HepG2 (cell line): ENCODE measurements around the gene AANAT. TPM values are rescaled to one million over a fixed set of nuclear protein-coding genes. Genes with fewer than 3 reads are reported as not detected.
A peak's percentile ranks its signal among the peaks of the same experiment; 100 is the strongest.

Experiments
- CENPX ChIP-seq: sonication (generic); formaldehyde crosslinking; IDR thresholded peaks from 2 replicates; pipeline ENCODE4 v1.9.0; 2021; ENCODE audit warnings: mild to moderate bottlenecking, missing genetic modification reagents, moderate library complexity
- DMAP1 ChIP-seq: IDR thresholded peaks from 2 replicates; pipeline ENCODE4 v1.6.1; 2016
- FOXP1 ChIP-seq, 2 experiments: fragments of 450-650 bp in 1 of 2; IDR thresholded peaks; 2 replicates each; pipeline ENCODE4 v1.6.1; 2017 to 2018; ENCODE audit warnings: antibody characterized with exemption in 1 of 2
- KLF11 ChIP-seq: IDR thresholded peaks from 2 replicates; pipeline ENCODE4 v1.6.1; 2016; ENCODE audit warnings: missing compliant biosample characterization
- MAFF ChIP-seq: IDR thresholded peaks from 2 replicates; pipeline ENCODE4 v1.6.1; 2011; ENCODE audit warnings: low read depth, low read length, improper control_type of control experiment
- MXD4 ChIP-seq: IDR thresholded peaks from 2 replicates; pipeline ENCODE4 v1.6.1; 2016; ENCODE audit warnings: mild to moderate bottlenecking, missing biosample characterization, missing genetic modification reagents
- NFE2L2 ChIP-seq: fragments of 150-350 bp; IDR thresholded peaks from 2 replicates; pipeline ENCODE4 v1.6.1; 2014; ENCODE audit warnings: low read length
- RBM22 ChIP-seq: fragments of 200-400 bp; formaldehyde crosslinking; optimal IDR thresholded peaks from 2 replicates; pipeline ENCODE3; 2017; ENCODE audit warnings: mild to moderate bottlenecking, low read length, moderate library complexity
- SETDB1 ChIP-seq: sonication (generic); formaldehyde crosslinking; IDR thresholded peaks from 2 replicates; pipeline ENCODE4 v1.5.1; 2020; ENCODE audit warnings: missing genetic modification reagents, mild to moderate bottlenecking, borderline replicate concordance
- SOX6 ChIP-seq, 2 experiments: fragments of 450-650 bp in 1 of 2; sonication (generic) in 1 of 2; formaldehyde crosslinking in 1 of 2; IDR thresholded peaks; 2 replicates each; pipeline versions ENCODE4 v1.4.0 to v1.6.1; 2017 to 2020; ENCODE audit warnings: antibody characterized with exemption in 1 of 2, mild to moderate bottlenecking in 1 of 2, missing genetic modification reagents in 1 of 2
- ZEB1 ChIP-seq: IDR thresholded peaks from 2 replicates; pipeline ENCODE4 v1.6.1; 2012; ENCODE audit warnings: mild to moderate bottlenecking, low read depth, inconsistent platforms; ENCODE audit not compliant: insufficient replicate concordance
- ZNF296 ChIP-seq: sonication (generic); formaldehyde crosslinking; conservative IDR thresholded peaks from 2 replicates; pipeline ENCODE4 v1.5.0; 2020; ENCODE audit warnings: mild to moderate bottlenecking, missing genetic modification reagents
- ZNF572 ChIP-seq: sonication (generic); formaldehyde crosslinking; IDR thresholded peaks from 2 replicates; pipeline ENCODE4 v1.5.1; 2020; ENCODE audit warnings: mild to moderate bottlenecking, missing genetic modification reagents
- ZNF724P ChIP-seq: sonication (generic); formaldehyde crosslinking; IDR thresholded peaks from 2 replicates; pipeline ENCODE4 v1.8.0; 2022; ENCODE audit warnings: missing genetic modification reagents, borderline replicate concordance
- ZSCAN30 ChIP-seq: sonication (generic); formaldehyde crosslinking; IDR thresholded peaks from 2 replicates; pipeline ENCODE4 v1.5.0; 2020; ENCODE audit warnings: mild to moderate bottlenecking, missing genetic modification reagents
- polyA plus RNA-seq, 8 experiments: library from polyadenylated mRNA; depleted of rRNA in 3 of 8; stranded (reverse) in 7 of 8; unstranded in 1 of 8; fragments of >200 nt; fragmentation: Illumina TruSeq in 4 of 8; extraction: Trizol in 4 of 8; gene quantifications; 2 replicates each; pipeline versions ENCODE4 v1.2.1 to v1.2.3, GENCODE V29; 2011 to 2016; ENCODE audit warnings: low read depth in 4 of 8, missing spikeins in 1 of 8, mixed read lengths in 1 of 8; ENCODE audit not compliant: insufficient read depth in 1 of 8
- total RNA-seq, 5 experiments: library from RNA; depleted of rRNA; stranded (reverse); fragments of >200 nt; fragmentation: Illumina TruSeq; extraction: Trizol; gene quantifications; 2 replicates each; pipeline ENCODE4 v1.2.3, GENCODE V29; 2016; ENCODE audit warnings: low read depth in 1 of 5
- TF ChIP-seq, protein P1 (sequence below): sonication (generic); formaldehyde crosslinking; IDR thresholded peaks from 2 replicates; pipeline ENCODE4 v1.5.1; 2020; ENCODE audit warnings: mild to moderate bottlenecking, missing genetic modification reagents, moderate library complexity
- TF ChIP-seq, protein P2 (sequence below): sonication (generic); formaldehyde crosslinking; IDR thresholded peaks from 2 replicates; pipeline ENCODE4 v1.4.0; 2020; ENCODE audit warnings: missing genetic modification reagents
- TF ChIP-seq, protein P3 (sequence below): sonication (generic); formaldehyde crosslinking; IDR thresholded peaks from 2 replicates; pipeline ENCODE4 v1.4.0; 2020; ENCODE audit warnings: mild to moderate bottlenecking, missing genetic modification reagents

AANAT gene
- total and polyA plus RNA-seq, 2 of the 13 experiments (the other 11 are each of a cell fraction or from before 2014, with no cell fraction given) = 0.07 TPM; not detected in 1

DNA sequence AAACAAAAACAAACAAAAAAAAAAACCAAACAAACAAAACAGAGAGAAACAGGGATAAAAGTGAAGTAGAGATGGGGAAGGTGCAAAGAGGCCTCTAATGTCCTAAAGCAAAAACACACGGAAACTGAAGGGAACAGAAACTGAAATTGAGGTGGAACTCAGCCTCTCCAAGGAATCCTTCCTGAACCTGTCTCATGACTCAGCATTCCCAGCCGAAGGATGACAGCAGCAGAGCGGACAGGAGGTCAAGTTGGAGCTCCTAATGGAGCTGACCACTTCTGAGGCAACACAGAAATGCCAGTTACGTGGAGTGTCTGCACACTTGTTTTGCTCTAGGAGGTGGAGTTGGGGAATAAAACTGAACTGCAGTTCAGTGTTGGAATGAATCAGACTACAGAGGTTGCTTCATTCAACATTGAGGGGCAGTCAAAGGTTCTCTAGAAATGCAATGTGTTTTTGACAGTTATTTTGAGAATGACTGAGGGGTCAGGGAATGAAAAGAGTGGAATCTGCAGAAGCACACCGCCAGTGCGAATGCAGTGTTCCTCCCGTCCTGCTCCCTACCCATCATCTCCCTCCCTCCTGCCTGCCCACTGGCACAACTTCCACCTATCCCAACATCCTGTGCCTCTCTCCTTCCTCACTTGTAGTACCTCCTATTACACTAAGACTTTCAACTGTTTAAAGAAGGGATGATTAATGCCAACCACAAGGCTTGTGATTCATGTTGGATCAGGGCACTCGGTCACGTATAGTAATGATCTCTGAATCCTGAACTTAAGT, 20.8 kb upstream of the AANAT start (continued):
- TF ChIP-seq, protein P1, sequence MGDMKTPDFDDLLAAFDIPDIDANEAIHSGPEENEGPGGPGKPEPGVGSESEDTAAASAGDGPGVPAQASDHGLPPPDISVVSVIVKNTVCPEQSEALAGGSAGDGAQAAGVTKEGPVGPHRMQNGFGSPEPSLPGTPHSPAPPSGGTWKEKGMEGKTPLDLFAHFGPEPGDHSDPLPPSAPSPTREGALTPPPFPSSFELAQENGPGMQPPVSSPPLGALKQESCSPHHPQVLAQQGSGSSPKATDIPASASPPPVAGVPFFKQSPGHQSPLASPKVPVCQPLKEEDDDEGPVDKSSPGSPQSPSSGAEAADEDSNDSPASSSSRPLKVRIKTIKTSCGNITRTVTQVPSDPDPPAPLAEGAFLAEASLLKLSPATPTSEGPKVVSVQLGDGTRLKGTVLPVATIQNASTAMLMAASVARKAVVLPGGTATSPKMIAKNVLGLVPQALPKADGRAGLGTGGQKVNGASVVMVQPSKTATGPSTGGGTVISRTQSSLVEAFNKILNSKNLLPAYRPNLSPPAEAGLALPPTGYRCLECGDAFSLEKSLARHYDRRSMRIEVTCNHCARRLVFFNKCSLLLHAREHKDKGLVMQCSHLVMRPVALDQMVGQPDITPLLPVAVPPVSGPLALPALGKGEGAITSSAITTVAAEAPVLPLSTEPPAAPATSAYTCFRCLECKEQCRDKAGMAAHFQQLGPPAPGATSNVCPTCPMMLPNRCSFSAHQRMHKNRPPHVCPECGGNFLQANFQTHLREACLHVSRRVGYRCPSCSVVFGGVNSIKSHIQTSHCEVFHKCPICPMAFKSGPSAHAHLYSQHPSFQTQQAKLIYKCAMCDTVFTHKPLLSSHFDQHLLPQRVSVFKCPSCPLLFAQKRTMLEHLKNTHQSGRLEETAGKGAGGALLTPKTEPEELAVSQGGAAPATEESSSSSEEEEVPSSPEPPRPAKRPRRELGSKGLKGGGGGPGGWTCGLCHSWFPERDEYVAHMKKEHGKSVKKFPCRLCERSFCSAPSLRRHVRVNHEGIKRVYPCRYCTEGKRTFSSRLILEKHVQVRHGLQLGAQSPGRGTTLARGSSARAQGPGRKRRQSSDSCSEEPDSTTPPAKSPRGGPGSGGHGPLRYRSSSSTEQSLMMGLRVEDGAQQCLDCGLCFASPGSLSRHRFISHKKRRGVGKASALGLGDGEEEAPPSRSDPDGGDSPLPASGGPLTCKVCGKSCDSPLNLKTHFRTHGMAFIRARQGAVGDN = no peak
- 0 out of 2 replicates have a peak, but pooled peaks have one; percentile 53 for TF ChIP-seq MXD4 (CRISPR knock-in tag)
- TF ChIP-seq NFE2L2 = peak; percentile 97
- TF ChIP-seq ZNF572 (CRISPR knock-in tag) = no peak
- TF ChIP-seq, protein P2, sequence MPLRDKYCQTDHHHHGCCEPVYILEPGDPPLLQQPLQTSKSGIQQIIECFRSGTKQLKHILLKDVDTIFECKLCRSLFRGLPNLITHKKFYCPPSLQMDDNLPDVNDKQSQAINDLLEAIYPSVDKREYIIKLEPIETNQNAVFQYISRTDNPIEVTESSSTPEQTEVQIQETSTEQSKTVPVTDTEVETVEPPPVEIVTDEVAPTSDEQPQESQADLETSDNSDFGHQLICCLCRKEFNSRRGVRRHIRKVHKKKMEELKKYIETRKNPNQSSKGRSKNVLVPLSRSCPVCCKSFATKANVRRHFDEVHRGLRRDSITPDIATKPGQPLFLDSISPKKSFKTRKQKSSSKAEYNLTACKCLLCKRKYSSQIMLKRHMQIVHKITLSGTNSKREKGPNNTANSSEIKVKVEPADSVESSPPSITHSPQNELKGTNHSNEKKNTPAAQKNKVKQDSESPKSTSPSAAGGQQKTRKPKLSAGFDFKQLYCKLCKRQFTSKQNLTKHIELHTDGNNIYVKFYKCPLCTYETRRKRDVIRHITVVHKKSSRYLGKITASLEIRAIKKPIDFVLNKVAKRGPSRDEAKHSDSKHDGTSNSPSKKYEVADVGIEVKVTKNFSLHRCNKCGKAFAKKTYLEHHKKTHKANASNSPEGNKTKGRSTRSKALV (CRISPR knock-in tag) = no peak
- TF ChIP-seq DMAP1 = no peak
- no peak for TF ChIP-seq ZEB1
- TF ChIP-seq ZNF724P = no peak
- peak; percentile 95 for TF ChIP-seq MAFF
- TF ChIP-seq SOX6 (IDR thresholded peaks at IDR 0.05) = no peak
- no peak for TF ChIP-seq SOX6 (CRISPR knock-in tag; IDR thresholded peaks at IDR 0.05)
- TF ChIP-seq RBM22 = peak; percentile 38
- TF ChIP-seq, protein P3, sequence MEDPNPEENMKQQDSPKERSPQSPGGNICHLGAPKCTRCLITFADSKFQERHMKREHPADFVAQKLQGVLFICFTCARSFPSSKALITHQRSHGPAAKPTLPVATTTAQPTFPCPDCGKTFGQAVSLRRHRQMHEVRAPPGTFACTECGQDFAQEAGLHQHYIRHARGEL (CRISPR knock-in tag) = no peak
- TF ChIP-seq KLF11 (CRISPR knock-in tag) = no peak
- TF ChIP-seq FOXP1 (IDR thresholded peaks at IDR 0.05) = no peak
- no peak for TF ChIP-seq FOXP1 (CRISPR knock-in tag; IDR thresholded peaks at IDR 0.05)
- TF ChIP-seq CENPX (CRISPR knock-in tag) = no peak
- TF ChIP-seq ZNF296 (CRISPR knock-in tag) = no peak
- no peak for TF ChIP-seq SETDB1 (CRISPR knock-in tag)
- TF ChIP-seq ZSCAN30 (CRISPR knock-in tag) = no peak
